ENCODE measurements around the gene HMGB4.
A peak's percentile ranks its signal among the peaks of the same experiment; 100 is the strongest.

HMGB4 gene, protein sequence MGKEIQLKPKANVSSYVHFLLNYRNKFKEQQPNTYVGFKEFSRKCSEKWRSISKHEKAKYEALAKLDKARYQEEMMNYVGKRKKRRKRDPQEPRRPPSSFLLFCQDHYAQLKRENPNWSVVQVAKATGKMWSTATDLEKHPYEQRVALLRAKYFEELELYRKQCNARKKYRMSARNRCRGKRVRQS

DNA sequence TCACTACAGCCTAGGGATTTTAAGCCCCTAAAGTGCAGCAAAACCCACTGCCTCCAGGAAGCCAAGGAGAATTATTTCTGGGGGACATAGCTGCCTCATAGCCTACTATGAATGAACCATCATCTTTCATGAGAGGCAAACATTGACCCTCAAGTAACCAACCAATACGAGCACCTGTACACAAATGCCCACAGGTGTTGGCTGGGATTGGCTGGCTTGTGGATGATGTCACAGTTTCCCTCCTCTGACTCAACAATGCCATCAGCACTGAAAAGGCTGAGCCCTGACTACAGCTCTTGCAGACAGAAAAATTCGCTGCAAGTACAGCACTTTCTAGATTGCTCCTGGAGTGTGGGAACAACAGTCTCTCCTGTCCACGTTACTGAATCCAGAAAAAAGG is at the start of gene HMGB4:
HMGB4 (plus strand) TSS at position 301 of the 400 bp plus-strand sequence. CDS start 113 bp downstream, outside the sequence.
- Mint-ChIP-seq H3K9me3 (peaks cover 6% of the 10 kb centered on the region), H3K27me3 (ENCODE audit: low read depth, poor library complexity) (peaks cover 6% of the 10 kb centered on the region), H3K36me3 (ENCODE audit: low read depth) (no peaks in the 10 kb centered on the region), H3K4me3 (no peak within 1 kb of the TSS), H3K4me1 (peaks cover 5% of the 10 kb centered on the region), H3K27ac (peak within 1 kb of the TSS; percentile 31)
- no peak for DNase-seq
- TF ChIP-seq, protein P1, sequence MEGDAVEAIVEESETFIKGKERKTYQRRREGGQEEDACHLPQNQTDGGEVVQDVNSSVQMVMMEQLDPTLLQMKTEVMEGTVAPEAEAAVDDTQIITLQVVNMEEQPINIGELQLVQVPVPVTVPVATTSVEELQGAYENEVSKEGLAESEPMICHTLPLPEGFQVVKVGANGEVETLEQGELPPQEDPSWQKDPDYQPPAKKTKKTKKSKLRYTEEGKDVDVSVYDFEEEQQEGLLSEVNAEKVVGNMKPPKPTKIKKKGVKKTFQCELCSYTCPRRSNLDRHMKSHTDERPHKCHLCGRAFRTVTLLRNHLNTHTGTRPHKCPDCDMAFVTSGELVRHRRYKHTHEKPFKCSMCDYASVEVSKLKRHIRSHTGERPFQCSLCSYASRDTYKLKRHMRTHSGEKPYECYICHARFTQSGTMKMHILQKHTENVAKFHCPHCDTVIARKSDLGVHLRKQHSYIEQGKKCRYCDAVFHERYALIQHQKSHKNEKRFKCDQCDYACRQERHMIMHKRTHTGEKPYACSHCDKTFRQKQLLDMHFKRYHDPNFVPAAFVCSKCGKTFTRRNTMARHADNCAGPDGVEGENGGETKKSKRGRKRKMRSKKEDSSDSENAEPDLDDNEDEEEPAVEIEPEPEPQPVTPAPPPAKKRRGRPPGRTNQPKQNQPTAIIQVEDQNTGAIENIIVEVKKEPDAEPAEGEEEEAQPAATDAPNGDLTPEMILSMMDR (IDR thresholded peaks at IDR 0.05), result no peak

DNA sequence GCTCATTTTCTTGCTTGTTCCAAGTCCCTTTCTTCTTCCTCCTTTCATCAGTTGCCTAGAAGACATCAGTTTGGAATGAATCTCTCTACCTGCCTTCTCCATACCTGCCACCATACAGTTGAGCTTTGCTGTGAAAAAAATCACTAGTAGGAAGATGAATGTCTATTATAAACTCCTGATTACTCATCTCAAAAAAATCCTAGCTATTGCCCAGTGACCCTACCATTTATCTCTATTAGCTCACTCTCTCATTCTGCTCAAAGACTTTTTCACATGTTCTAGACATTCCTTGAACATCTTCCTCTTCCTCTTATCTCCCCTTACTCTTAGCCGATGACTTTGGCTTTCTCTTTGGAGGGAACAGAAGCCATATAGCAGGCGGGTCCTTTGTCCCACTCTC is 49.7 kb upstream of the HMGB4 start:
- no peak overlapping the region for H3K4me3 Mint-ChIP-seq
- no peaks in the 10 kb centered on the region for H3K36me3 Mint-ChIP-seq (ENCODE audit: low read depth)
- H3K27ac Mint-ChIP-seq, result no peak overlapping the region
- H3K4me1 Mint-ChIP-seq, result no peaks in the 10 kb centered on the region
- TF ChIP-seq, protein P1 (IDR thresholded peaks at IDR 0.05), result no peak
- H3K9me3 Mint-ChIP-seq, result no peaks in the 10 kb centered on the region
- DNase-seq, result no peak
- H3K27me3 Mint-ChIP-seq (ENCODE audit: low read depth, poor library complexity), result peaks cover 14% of the 10 kb centered on the region

DNA sequence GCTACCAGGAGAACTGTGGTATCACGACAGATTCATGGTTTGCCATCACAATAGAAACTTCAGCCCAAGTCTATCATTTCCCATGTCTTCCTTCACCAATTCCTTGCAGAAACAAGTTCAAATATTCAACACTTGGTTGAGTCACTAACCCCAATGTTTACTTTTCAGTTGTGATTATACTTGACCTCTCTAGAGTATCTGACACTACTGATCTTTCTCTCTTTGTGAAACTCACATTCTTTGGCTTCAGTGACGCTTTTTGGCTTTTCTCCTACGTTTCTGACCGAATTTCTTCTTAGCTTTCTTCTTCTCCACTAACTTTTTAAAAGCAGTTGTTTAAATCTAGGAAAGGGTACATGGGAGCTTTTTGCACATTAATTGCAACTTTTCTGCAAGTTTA is 48.8 kb upstream of the HMGB4 start:
- no peaks in the 10 kb centered on the region for H3K9me3 Mint-ChIP-seq
- peaks cover 14% of the 10 kb centered on the region for H3K27me3 Mint-ChIP-seq (ENCODE audit: low read depth, poor library complexity)
- TF ChIP-seq, protein P1 (IDR thresholded peaks at IDR 0.05), result no peak
- no peak overlapping the region for H3K27ac Mint-ChIP-seq
- no peaks in the 10 kb centered on the region for H3K36me3 Mint-ChIP-seq (ENCODE audit: low read depth)
- no peak overlapping the region for H3K4me3 Mint-ChIP-seq
- H3K4me1 Mint-ChIP-seq, result no peaks in the 10 kb centered on the region
- DNase-seq, result no peak

DNA sequence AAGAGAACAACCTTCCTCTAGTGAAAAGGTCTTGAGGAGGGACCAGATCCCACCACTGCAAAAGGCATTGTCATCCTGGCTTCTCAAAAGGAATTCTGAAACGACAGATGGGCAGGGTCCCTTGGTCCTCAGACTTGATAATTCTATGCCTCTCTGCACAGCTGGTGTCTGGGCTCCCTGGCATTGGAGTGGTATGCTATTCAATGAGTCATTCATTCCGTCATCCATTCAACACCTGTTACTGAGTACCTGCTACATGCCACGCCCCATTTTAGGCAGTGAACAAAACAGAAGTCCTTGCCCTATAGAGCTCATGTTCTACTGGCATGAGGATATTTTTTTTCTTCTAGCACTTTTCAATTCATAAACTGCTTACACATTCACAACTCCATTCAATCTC is 45.8 kb upstream of the HMGB4 start:
- H3K27me3 Mint-ChIP-seq (ENCODE audit: low read depth, poor library complexity), result peaks cover 17% of the 10 kb centered on the region

DNA sequence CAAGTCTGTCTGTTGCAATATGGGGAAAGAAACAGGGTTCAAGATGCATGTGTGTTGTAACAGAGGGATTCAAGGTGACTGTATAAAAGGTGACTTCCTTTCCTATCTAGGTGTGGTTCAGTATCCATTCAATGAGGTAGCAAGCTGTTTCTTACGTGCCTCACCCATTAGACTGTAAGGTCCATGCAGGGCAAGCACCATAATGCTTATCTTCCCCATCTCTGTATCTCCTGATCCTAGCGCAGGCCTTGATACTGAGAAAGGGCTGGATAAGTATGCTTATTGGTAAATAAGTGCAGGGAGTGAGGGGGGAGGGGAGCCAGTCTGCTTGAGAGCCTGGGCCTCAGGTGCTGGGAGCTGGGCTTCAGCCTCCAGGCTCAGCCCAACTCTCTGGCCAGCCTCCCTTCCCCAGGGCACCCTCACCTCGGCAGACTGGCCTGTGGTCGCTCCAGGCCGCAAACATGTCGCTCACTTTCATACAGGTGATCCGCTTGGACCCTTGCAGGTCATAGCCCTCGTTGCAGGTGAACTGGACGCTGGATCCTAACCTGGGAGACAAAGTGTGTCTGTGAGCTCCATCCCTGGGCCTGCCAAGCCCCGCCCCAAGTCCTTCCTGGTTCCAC is 44.5 kb upstream of the HMGB4 start:
- no peak overlapping the region for H3K4me3 Mint-ChIP-seq
- DNase-seq, result no peak

More for the DNA sequence above, 45.8 kb upstream of the HMGB4 start:
- Mint-ChIP-seq H3K4me1 (no peaks in the 10 kb centered on the region), H3K27ac (no peak overlapping the region), H3K36me3 (ENCODE audit: low read depth) (no peaks in the 10 kb centered on the region), H3K9me3 (no peaks in the 10 kb centered on the region), H3K4me3 (no peak overlapping the region)
- TF ChIP-seq, protein P1 (IDR thresholded peaks at IDR 0.05), result no peak
- no peak for DNase-seq

More for the DNA sequence above, 44.5 kb upstream of the HMGB4 start:
- no peak overlapping the region for H3K27ac Mint-ChIP-seq
- peaks cover 15% of the 10 kb centered on the region for H3K27me3 Mint-ChIP-seq (ENCODE audit: low read depth, poor library complexity)
- TF ChIP-seq, protein P1 (IDR thresholded peaks at IDR 0.05), result no peak
- H3K4me1 Mint-ChIP-seq, result no peaks in the 10 kb centered on the region
- no peaks in the 10 kb centered on the region for H3K9me3 Mint-ChIP-seq
- no peaks in the 10 kb centered on the region for H3K36me3 Mint-ChIP-seq (ENCODE audit: low read depth)
